Transverse colon (tissue), 4 donors: ENCODE results near the gene OTOG.

Source experiments
- CTCF ChIP-seq, 5 experiments: fragments of 200-600 bp in 3 of 5; fragments of 450-650 bp in 2 of 5; sonication (generic) in 3 of 5; IDR thresholded peaks; 1 replicate in 2 of 5; 2 replicates in 3 of 5; pipeline ENCODE4 v1.5.1; 2016 to 2017; ENCODE audit warnings: antibody characterized with exemption in 5 of 5, inconsistent platforms in 3 of 5, mild to moderate bottlenecking in 2 of 5, moderate library complexity in 1 of 5
- EP300 ChIP-seq: sonication (generic); formaldehyde crosslinking; IDR thresholded peaks from one replicate; pipeline ENCODE4 v1.6.1; 2017; ENCODE audit warnings: antibody characterized with exemption, low read depth
- POLR2A ChIP-seq: fragments of 450-650 bp; IDR thresholded peaks from one replicate; pipeline ENCODE4 v1.6.1; 2016; ENCODE audit warnings: antibody characterized with exemption, mild to moderate bottlenecking, moderate library complexity
- POLR2AphosphoS5 ChIP-seq, 3 donors: sonication (generic); formaldehyde crosslinking; IDR thresholded peaks; one replicate each; pipeline ENCODE4 v1.6.1; 2016; ENCODE audit warnings: antibody characterized with exemption in 3 of 3

GRCh38 chr11:17630936-17631335, 83.9 kb downstream of the OTOG start:
- TF ChIP-seq CTCF (IDR thresholded peaks at IDR 0.05) (no peak), EP300 (no peak), POLR2A (no peak), POLR2AphosphoS5 (IDR thresholded peaks at IDR 0.05) (no peak)
